ENCODE data around the gene CA10.

The CA10 gene

GRCh38 chr17:51957786-51958185 is 200.7 kb downstream of the CA10 start:
- Histone ChIP-seq H3K4me3 (ENCODE audit: low read depth, low read length, poor library complexity, severe bottlenecking) (no peak overlapping the region), H3K27ac (ENCODE audit: low read depth, low read length, poor library complexity, severe bottlenecking) (no peak overlapping the region), H2AFZ (ENCODE audit: low read length) (no peak overlapping the region), H3K79me2 (ENCODE audit: insufficient read depth, low read length) (no peaks in the 10 kb centered on the region), H3K4me2 (ENCODE audit: low read length) (no peak overlapping the region), H3F3A (ENCODE audit: insufficient read depth, low read length) (no peaks in the 10 kb centered on the region), H3K4me1 (ENCODE audit: insufficient read depth, low read length, severe bottlenecking) (no peaks in the 10 kb centered on the region), H3K9ac (ENCODE audit: low read length) (no peak overlapping the region), H4K20me1 (ENCODE audit: insufficient read depth, low read length) (no peaks in the 10 kb centered on the region), H3K27me3 (ENCODE audit: insufficient read depth, low read length) (no peaks in the 10 kb centered on the region), H3K36me3 (ENCODE audit: insufficient read depth, low read length) (no peaks in the 10 kb centered on the region), H3K9me3 (ENCODE audit: low read length) (no peaks in the 10 kb centered on the region), H3K9me2 (ENCODE audit: low read depth, low read length) (no peaks in the 10 kb centered on the region)
- TF ChIP-seq EZH2 (IDR thresholded peaks at IDR 0.05; ENCODE audit: borderline replicate concordance, low read length) (no peak), CTCF (IDR thresholded peaks at IDR 0.05; ENCODE audit: low read length) (no peak)

- Histone ChIP-seq H4K20me1 (ENCODE audit: insufficient read depth, low read length) (no peaks in the 10 kb centered on the region), H3K9me3 (ENCODE audit: low read length) (no peaks in the 10 kb centered on the region), H3K9ac (ENCODE audit: low read length) (no peak overlapping the region), H3K36me3 (ENCODE audit: insufficient read depth, low read length) (no peaks in the 10 kb centered on the region), H3K9me2 (ENCODE audit: low read depth, low read length) (no peaks in the 10 kb centered on the region), H2AFZ (ENCODE audit: low read length) (no peak overlapping the region), H3K4me1 (ENCODE audit: insufficient read depth, low read length, severe bottlenecking) (no peaks in the 10 kb centered on the region), H3K79me2 (ENCODE audit: insufficient read depth, low read length) (no peaks in the 10 kb centered on the region), H3K27me3 (ENCODE audit: insufficient read depth, low read length) (no peaks in the 10 kb centered on the region), H3F3A (ENCODE audit: insufficient read depth, low read length) (no peaks in the 10 kb centered on the region), H3K4me2 (ENCODE audit: low read length) (no peak overlapping the region), H3K4me3 (ENCODE audit: low read depth, low read length, poor library complexity, severe bottlenecking) (no peak overlapping the region), H3K27ac (ENCODE audit: low read depth, low read length, poor library complexity, severe bottlenecking) (no peak overlapping the region)
- TF ChIP-seq EZH2 (IDR thresholded peaks at IDR 0.05; ENCODE audit: borderline replicate concordance, low read length), result no peak
These were observed 203.3 kb downstream of the CA10 start for GRCh38 chr17:51955245-51955644.

- H3K79me2 ChIP-seq (ENCODE audit: insufficient read depth, low read length), result no peaks in the 10 kb centered on the region
- no peak overlapping the region for H3K27ac ChIP-seq (ENCODE audit: low read depth, low read length, poor library complexity, severe bottlenecking)
- no peak overlapping the region for H3K4me3 ChIP-seq (ENCODE audit: low read depth, low read length, poor library complexity, severe bottlenecking)
- H3K9ac ChIP-seq (ENCODE audit: low read length), result no peak overlapping the region
- no peaks in the 10 kb centered on the region for H3K9me2 ChIP-seq (ENCODE audit: low read depth, low read length)
- no peaks in the 10 kb centered on the region for H3K4me1 ChIP-seq (ENCODE audit: insufficient read depth, low read length, severe bottlenecking)
- no peak overlapping the region for H3K4me2 ChIP-seq (ENCODE audit: low read length)
- no peaks in the 10 kb centered on the region for H3K36me3 ChIP-seq (ENCODE audit: insufficient read depth, low read length)
- no peaks in the 10 kb centered on the region for H3K9me3 ChIP-seq (ENCODE audit: low read length)
- no peaks in the 10 kb centered on the region for H4K20me1 ChIP-seq (ENCODE audit: insufficient read depth, low read length)
- no peak for TF ChIP-seq EZH2 (IDR thresholded peaks at IDR 0.05; ENCODE audit: borderline replicate concordance, low read length)
- no peak for TF ChIP-seq CTCF (IDR thresholded peaks at IDR 0.05; ENCODE audit: low read length)
- no peaks in the 10 kb centered on the region for H3F3A ChIP-seq (ENCODE audit: insufficient read depth, low read length)
- H2AFZ ChIP-seq (ENCODE audit: low read length), result no peak overlapping the region
- H3K27me3 ChIP-seq (ENCODE audit: insufficient read depth, low read length), result no peaks in the 10 kb centered on the region
These were observed 204.2 kb downstream of the CA10 start for GRCh38 chr17:51954232-51954765.

- H3K4me2 ChIP-seq (ENCODE audit: low read length), result no peak overlapping the region
- no peak overlapping the region for H3K9ac ChIP-seq (ENCODE audit: low read length)
- no peak overlapping the region for H3K27ac ChIP-seq (ENCODE audit: low read depth, low read length, poor library complexity, severe bottlenecking)
- H3K36me3 ChIP-seq (ENCODE audit: insufficient read depth, low read length), result no peaks in the 10 kb centered on the region
- H3K4me3 ChIP-seq (ENCODE audit: low read depth, low read length, poor library complexity, severe bottlenecking), result no peak overlapping the region
- no peaks in the 10 kb centered on the region for H3K9me2 ChIP-seq (ENCODE audit: low read depth, low read length)
- H3K27me3 ChIP-seq (ENCODE audit: insufficient read depth, low read length), result no peaks in the 10 kb centered on the region
- H3K79me2 ChIP-seq (ENCODE audit: insufficient read depth, low read length), result no peaks in the 10 kb centered on the region
- H3K4me1 ChIP-seq (ENCODE audit: insufficient read depth, low read length, severe bottlenecking), result no peaks in the 10 kb centered on the region
- H2AFZ ChIP-seq (ENCODE audit: low read length), result no peak overlapping the region
- TF ChIP-seq CTCF (IDR thresholded peaks at IDR 0.05; ENCODE audit: low read length) (no peak), EZH2 (IDR thresholded peaks at IDR 0.05; ENCODE audit: borderline replicate concordance, low read length) (no peak)
- H4K20me1 ChIP-seq (ENCODE audit: insufficient read depth, low read length), result no peaks in the 10 kb centered on the region
- H3K9me3 ChIP-seq (ENCODE audit: low read length), result no peaks in the 10 kb centered on the region
- H3F3A ChIP-seq (ENCODE audit: insufficient read depth, low read length), result no peaks in the 10 kb centered on the region
These were observed 206.8 kb downstream of the CA10 start for GRCh38 chr17:51951741-51952140.
